Prostate gland (tissue), 2 donors: ENCODE results near the gene RYR1. TPM values are rescaled to one million over a fixed set of nuclear protein-coding genes. Genes with fewer than 3 reads are reported as not detected.

Source experiments
- DNase-seq: peaks from one replicate; pipeline ENCODE4 v3.0.0-alpha.2; 2019; ENCODE audit warnings: low spot score
- H3K27ac ChIP-seq, 2 donors: fragments of 200-600 bp; sonication (generic); 2 replicates each; pipeline ENCODE4 v1.5.1; 2017 to 2019
- H3K27me3 ChIP-seq: fragments of 200-600 bp; sonication (generic); replicated peaks from 2 replicates; pipeline ENCODE4 v1.5.1; 2019; ENCODE audit not compliant: insufficient read depth
- H3K36me3 ChIP-seq, 2 donors: fragments of 200-600 bp; sonication (generic); 1 replicate in 1 of 2; 2 replicates in 1 of 2; pipeline versions ENCODE4 v1.5.1 to v1.8.1; 2017 to 2019
- H3K4me1 ChIP-seq: fragments of 200-600 bp; sonication (generic); replicated peaks from 2 replicates; pipeline ENCODE4 v1.5.1; 2019
- H3K4me3 ChIP-seq, 2 donors: fragments of 200-600 bp; sonication (generic); 2 replicates each; pipeline ENCODE4 v1.5.1; 2017 to 2019
- H3K9me3 ChIP-seq: fragments of 200-600 bp; sonication (generic); 2 replicates; pipeline ENCODE4 v1.5.1; 2017
- CTCF ChIP-seq, 4 experiments: fragments of 200-600 bp in 2 of 4; fragments of 450-650 bp in 2 of 4; sonication (generic) in 2 of 4; IDR thresholded peaks; 1 replicate in 3 of 4; 2 replicates in 1 of 4; pipeline ENCODE4 v1.5.1; 2016 to 2019; ENCODE audit warnings: antibody characterized with exemption in 4 of 4, mild to moderate bottlenecking in 2 of 4, moderate library complexity in 2 of 4
- POLR2A ChIP-seq: fragments of 450-650 bp; IDR thresholded peaks from one replicate; pipeline ENCODE4 v1.6.1; 2016; ENCODE audit warnings: antibody characterized with exemption, mild to moderate bottlenecking
- POLR2AphosphoS5 ChIP-seq: sonication (generic); formaldehyde crosslinking; IDR thresholded peaks from one replicate; pipeline ENCODE4 v1.6.1; 2017; ENCODE audit warnings: antibody characterized with exemption
- WGBS: methylation state at CpG from one replicate; pipeline ENCODE4 v1.1.5; 2018; 5-methylcytosine and 5-hydroxymethylcytosine counted together
- intact Hi-C: fragments of 100-400 bp; cut with DNase I; formaldehyde crosslinking; loops from one replicate; pipeline ENCODE4 v1.14.2; 2022
- total RNA-seq, 2 donors: library from RNA; depleted of rRNA; stranded (reverse); fragments of >200 nt; gene quantifications; one replicate each; pipeline ENCODE4 v1.1.0, GENCODE V29; 2016

RYR1 gene
- total RNA-seq, 2 donors from 2014 or later, result 5.7 to 8.6 TPM

- 89% methylated on average over 26 of the region's 26 CpGs for WGBS
- Histone ChIP-seq H3K4me1 (no peaks in the 10 kb centered on the region), H3K27me3 (no peaks in the 10 kb centered on the region), H3K9me3 (no peaks in the 10 kb centered on the region), H3K27ac (no peak overlapping the region), H3K36me3 (no peaks in the 10 kb centered on the region), H3K4me3 (no peak overlapping the region)
- intact Hi-C loops, result no loop called here
- no peak for DNase-seq
- TF ChIP-seq POLR2AphosphoS5 (no peak), CTCF (IDR thresholded peaks at IDR 0.05) (no peak), POLR2A (no peak)
Observed at GRCh38 chr19:38519168-38519567, 85.7 kb downstream of the RYR1 start.

- WGBS, result 90% methylated on average over 6 of the region's 6 CpGs
Observed at GRCh38 chr19:38519988-38520387, 86.5 kb downstream of the RYR1 start.

GRCh38 chr19:38522915-38523314 lies 89.4 kb downstream of the RYR1 start:
- WGBS, result 81% methylated on average over 15 of the region's 15 CpGs
- intact Hi-C loops, result no loop called here

More at GRCh38 chr19:38519988-38520387, 86.5 kb downstream of the RYR1 start:
- Histone ChIP-seq H3K4me3 (no peak overlapping the region), H3K4me1 (no peaks in the 10 kb centered on the region), H3K27me3 (no peaks in the 10 kb centered on the region), H3K27ac (no peak overlapping the region), H3K36me3 (no peaks in the 10 kb centered on the region), H3K9me3 (no peaks in the 10 kb centered on the region)
- no peak for TF ChIP-seq POLR2AphosphoS5
- TF ChIP-seq CTCF (IDR thresholded peaks at IDR 0.05), result no peak
- TF ChIP-seq POLR2A, result no peak
- DNase-seq, result no peak
- intact Hi-C loops, result no loop called here

GRCh38 chr19:38523319-38523718 lies 89.8 kb downstream of the RYR1 start:
- no peaks in the 10 kb centered on the region for H3K27me3 ChIP-seq
- WGBS, result 82% methylated on average over 3 of the region's 3 CpGs
- intact Hi-C loops, result no loop called here

More at GRCh38 chr19:38522915-38523314, 89.4 kb downstream of the RYR1 start:
- Histone ChIP-seq H3K9me3 (no peaks in the 10 kb centered on the region), H3K4me3 (no peak overlapping the region), H3K36me3 (no peaks in the 10 kb centered on the region), H3K27ac (no peak overlapping the region), H3K27me3 (no peaks in the 10 kb centered on the region), H3K4me1 (no peaks in the 10 kb centered on the region)
- TF ChIP-seq CTCF (IDR thresholded peaks at IDR 0.05) (no peak), POLR2A (no peak), POLR2AphosphoS5 (no peak)
- DNase-seq, result no peak

More at GRCh38 chr19:38523319-38523718, 89.8 kb downstream of the RYR1 start:
- Histone ChIP-seq H3K36me3 (no peaks in the 10 kb centered on the region), H3K4me3 (no peak overlapping the region), H3K27ac (no peak overlapping the region), H3K9me3 (no peaks in the 10 kb centered on the region), H3K4me1 (no peaks in the 10 kb centered on the region)
- DNase-seq, result no peak
- TF ChIP-seq POLR2A (no peak), CTCF (IDR thresholded peaks at IDR 0.05) (no peak), POLR2AphosphoS5 (no peak)
